Cardiac muscle cell (in vitro differentiated cells and primary cell): ENCODE measurements around the gene ATRNL1. TPM values are rescaled to one million over a fixed set of nuclear protein-coding genes. Genes with fewer than 3 reads are reported as not detected.

Experiments used
- DNase-seq, 2 donors: peaks; one replicate each; pipeline versions ENCODE4 v3.0.0 to v3.0.0-alpha.2; 2010 to 2017; ENCODE audit warnings: low read depth in 1 of 2, low spot score in 1 of 2
- H3K27ac ChIP-seq: fragments of 200-600 bp; sonication (generic); 2 replicates; pipeline ENCODE4 v1.5.1; 2016
- H3K27me3 ChIP-seq: fragments of 200-600 bp; sonication (generic); 2 replicates; pipeline ENCODE4 v1.6.0; 2016; ENCODE audit warnings: control low read depth
- H3K36me3 ChIP-seq: fragments of 200-600 bp; sonication (generic); 2 replicates; pipeline ENCODE4 v1.5.1; 2016; ENCODE audit warnings: control low read depth
- H3K4me1 ChIP-seq: fragments of 200-600 bp; sonication (generic); 2 replicates; pipeline ENCODE4 v1.8.1; 2017; ENCODE audit warnings: low read depth, mild to moderate bottlenecking, mixed run types
- H3K4me3 ChIP-seq: fragments of 200-600 bp; sonication (generic); 2 replicates; pipeline ENCODE4 v1.5.1; 2016; ENCODE audit warnings: mild to moderate bottlenecking
- H3K9me3 ChIP-seq: fragments of 200-600 bp; sonication (generic); 2 replicates; pipeline ENCODE4 v1.5.1; 2017; ENCODE audit warnings: low read depth, mild to moderate bottlenecking, control low read depth
- CTCF ChIP-seq: IDR thresholded peaks from 2 replicates; pipeline ENCODE4 v1.5.1; 2012; ENCODE audit warnings: low read depth, mild to moderate bottlenecking, low read length
- polyA plus RNA-seq: library from polyadenylated mRNA; unstranded; fragments of >200 nt; fragmentation: Nextera tagmentation; extraction: Ambion mirVana; gene quantifications from 2 replicates; pipeline ENCODE4 v1.2.1, GENCODE V29; 2016
- total RNA-seq: library from RNA; depleted of rRNA; stranded (reverse); fragments of >200 nt; gene quantifications from 2 replicates; pipeline ENCODE4 v1.2.3, GENCODE V29; 2016

The ATRNL1 gene
- total and polyA plus RNA-seq, 2 experiments from 2014 or later, result 4.5 to 14.1 TPM

GRCh38 chr10:115866174-115866573 lies 773.0 kb downstream of the ATRNL1 start:
- H3K27ac ChIP-seq, result no peak overlapping the region
- no peak overlapping the region for H3K4me3 ChIP-seq
- no peaks in the 10 kb centered on the region for H3K4me1 ChIP-seq
- no peaks in the 10 kb centered on the region for H3K9me3 ChIP-seq
- DNase-seq, result no peak
- no peaks in the 10 kb centered on the region for H3K36me3 ChIP-seq
- H3K27me3 ChIP-seq, result no peaks in the 10 kb centered on the region
- TF ChIP-seq CTCF, result no peak

DNA sequence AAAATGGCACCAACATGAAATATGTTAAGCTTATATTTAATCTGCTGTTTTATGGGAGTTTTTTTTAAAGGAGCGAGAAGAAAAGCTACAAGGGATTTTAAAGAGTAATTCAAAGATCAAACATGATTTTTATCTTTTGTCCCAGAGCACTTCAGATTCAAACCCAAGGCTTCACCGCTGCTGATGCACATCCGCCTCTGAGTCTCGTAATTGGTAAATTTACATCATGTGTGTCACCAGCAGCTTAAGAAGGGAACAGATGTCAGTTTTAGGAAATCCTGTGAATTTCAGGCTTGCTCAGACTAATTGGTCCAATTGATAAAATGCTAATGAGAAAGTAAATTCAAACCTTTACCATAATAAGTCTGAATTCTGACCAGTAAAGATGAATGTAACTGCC lies 773.5 kb downstream of the ATRNL1 start:
- H3K4me3 ChIP-seq, result no peak overlapping the region
- no peaks in the 10 kb centered on the region for H3K36me3 ChIP-seq
- no peak overlapping the region for H3K27ac ChIP-seq
- DNase-seq, result no peak
- no peak for TF ChIP-seq CTCF
- no peaks in the 10 kb centered on the region for H3K9me3 ChIP-seq
- H3K27me3 ChIP-seq, result no peaks in the 10 kb centered on the region
- no peaks in the 10 kb centered on the region for H3K4me1 ChIP-seq

DNA sequence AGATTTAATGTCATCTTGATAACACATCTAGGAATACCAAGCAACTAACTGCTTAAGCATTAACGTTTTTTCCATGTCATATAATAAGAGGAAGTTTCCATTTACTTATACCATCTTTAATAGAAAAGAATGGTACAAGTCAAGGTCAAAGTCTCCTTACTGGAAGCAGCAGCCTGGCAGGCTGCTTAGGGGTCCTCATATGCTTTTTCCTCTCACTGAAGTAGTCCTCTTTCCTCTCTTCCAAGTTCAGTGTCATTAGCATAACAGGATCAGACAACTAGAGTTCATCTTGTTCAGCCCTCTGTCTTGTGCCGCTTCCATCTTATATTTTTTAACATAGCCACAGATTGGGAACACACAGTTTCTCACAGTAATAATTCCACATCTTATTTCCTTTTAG lies 774.1 kb downstream of the ATRNL1 start:
- DNase-seq, result no peak
- Histone ChIP-seq H3K9me3 (no peaks in the 10 kb centered on the region), H3K4me1 (no peaks in the 10 kb centered on the region), H3K36me3 (no peaks in the 10 kb centered on the region), H3K27ac (no peak overlapping the region), H3K27me3 (no peaks in the 10 kb centered on the region), H3K4me3 (no peak overlapping the region)
- no peak for TF ChIP-seq CTCF

GRCh38 chr10:115871855-115872254 lies 778.7 kb downstream of the ATRNL1 start:
- no peak overlapping the region for H3K4me3 ChIP-seq
- H3K9me3 ChIP-seq, result no peaks in the 10 kb centered on the region
- H3K36me3 ChIP-seq, result no peaks in the 10 kb centered on the region
- H3K27ac ChIP-seq, result no peak overlapping the region
- DNase-seq, result no peak
- no peak for TF ChIP-seq CTCF
- no peaks in the 10 kb centered on the region for H3K27me3 ChIP-seq
- H3K4me1 ChIP-seq, result no peaks in the 10 kb centered on the region

DNA sequence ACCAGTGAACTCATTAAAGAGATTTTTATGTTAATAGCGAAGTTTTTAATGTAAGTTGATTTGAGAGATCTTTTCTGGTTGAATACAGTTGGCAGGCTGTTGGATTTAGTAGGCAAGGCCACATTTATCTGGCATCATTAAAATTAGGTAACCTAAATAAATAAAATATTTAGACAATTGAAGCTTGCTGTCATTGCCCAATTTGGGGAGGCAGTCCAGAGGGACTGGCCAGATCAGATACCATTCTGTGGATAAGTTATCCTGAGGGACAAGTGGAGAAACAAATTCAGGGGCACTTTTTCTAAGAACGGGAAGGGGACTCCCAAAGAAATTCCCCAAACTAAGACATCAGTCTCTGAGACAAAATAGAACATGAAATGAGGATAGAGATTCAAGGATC lies 782.0 kb downstream of the ATRNL1 start:
- no peaks in the 10 kb centered on the region for H3K36me3 ChIP-seq
- TF ChIP-seq CTCF, result no peak
- H3K27me3 ChIP-seq, result no peaks in the 10 kb centered on the region
- H3K4me3 ChIP-seq, result no peak overlapping the region
- H3K27ac ChIP-seq, result no peak overlapping the region
- H3K9me3 ChIP-seq, result no peaks in the 10 kb centered on the region
- no peaks in the 10 kb centered on the region for H3K4me1 ChIP-seq
- DNase-seq, result no peak
